HAP-1 (cell line): Measurements from ENCODE around the gene ATG4D.
"Not testable (repeated sequence)": the region's sequence is repeated elsewhere in the genome, so short reads cannot be mapped to it uniquely, and the experiment has no call there.

ENCODE experiments used
- DNase-seq, 2 experiments: peaks; one replicate each; pipeline ENCODE4 v3.0.0-alpha.2; 2016 to 2020; ENCODE audit warnings: low spot score in 2 of 2
- H3K27me3 ChIP-seq: fragments of 250-450 bp; sonication (Bioruptor Pico); 2 replicates; pipeline ENCODE4 v1.5.1; 2020; ENCODE audit warnings: low read depth, mild to moderate bottlenecking, moderate library complexity
- H3K36me3 ChIP-seq: fragments of 250-450 bp; sonication (Bioruptor Pico); replicated peaks from 2 replicates; pipeline ENCODE4 v1.5.1; 2020; ENCODE audit warnings: mild to moderate bottlenecking
- H3K4me1 ChIP-seq: fragments of 250-450 bp; sonication (Bioruptor Pico); 2 replicates; pipeline ENCODE4 v1.5.1; 2020; ENCODE audit warnings: mild to moderate bottlenecking
- H3K4me3 ChIP-seq: fragments of 250-450 bp; sonication (Bioruptor Pico); 2 replicates; pipeline ENCODE4 v1.5.1; 2020; ENCODE audit warnings: mild to moderate bottlenecking, moderate library complexity
- H3K9me3 ChIP-seq: fragments of 250-450 bp; sonication (Bioruptor Pico); 2 replicates; pipeline ENCODE4 v1.5.1; 2020; ENCODE audit warnings: mild to moderate bottlenecking, moderate library complexity
- in situ Hi-C: fragments of 300-500 bp; cut with MboI; formaldehyde crosslinking; loops from 3 replicates; pipeline ENCODE4 v1.14.3; 2020; ENCODE audit warnings: low sequenced_read_pairs, inconsistent platforms, mixed read lengths

The ATG4D gene

DNA sequence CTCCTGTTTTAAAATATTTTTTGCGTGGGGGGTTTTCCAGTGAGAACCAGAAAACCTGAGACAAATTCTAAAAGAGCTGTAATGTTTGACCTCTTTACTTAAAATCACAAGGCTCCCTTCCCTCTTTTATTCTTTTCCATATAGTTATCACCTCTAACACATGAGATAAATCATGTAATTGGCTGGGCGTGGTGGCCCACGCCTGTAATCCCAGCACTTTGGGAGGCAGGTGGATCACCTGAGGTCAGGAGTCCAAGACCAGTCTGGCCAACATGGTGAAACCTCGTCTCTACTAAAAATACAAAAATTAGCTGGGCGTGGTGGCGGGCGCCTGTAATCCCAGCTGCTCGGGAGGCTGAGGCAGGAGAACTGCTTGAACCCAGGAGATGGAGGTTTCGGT, 7.3 kb downstream of the ATG4D start:
- H3K36me3 ChIP-seq: peaks cover 72% of the 10 kb centered on the region
- DNase-seq, in situ Hi-C loops, H3K4me3 ChIP-seq, H3K27me3 ChIP-seq, H3K4me1 ChIP-seq, H3K9me3 ChIP-seq: not testable (repeated sequence)

GRCh38 chr19:10551698-10552301, 8.1 kb downstream of the ATG4D start:
- H3K9me3 ChIP-seq: no peaks in the 10 kb centered on the region
- no peaks in the 10 kb centered on the region for H3K4me1 ChIP-seq
- no peaks in the 10 kb centered on the region for H3K27me3 ChIP-seq
- H3K36me3 ChIP-seq: peaks cover 76% of the 10 kb centered on the region
- no peak overlapping the region for H3K4me3 ChIP-seq
- in situ Hi-C loops: no loop called here
- peak in 1 of 2 experiments; percentile 49 for DNase-seq

- H3K36me3 ChIP-seq: peaks cover 79% of the 10 kb centered on the region
- H3K27me3 ChIP-seq: no peaks in the 10 kb centered on the region
- H3K4me3 ChIP-seq: no peak overlapping the region
- peak; percentile 52 to 75 for DNase-seq
- H3K4me1 ChIP-seq: no peaks in the 10 kb centered on the region
- H3K9me3 ChIP-seq: no peaks in the 10 kb centered on the region
- in situ Hi-C loops: no loop called here
These were observed 8.9 kb downstream of the ATG4D start for GRCh38 chr19:10552510-10553053.

DNA sequence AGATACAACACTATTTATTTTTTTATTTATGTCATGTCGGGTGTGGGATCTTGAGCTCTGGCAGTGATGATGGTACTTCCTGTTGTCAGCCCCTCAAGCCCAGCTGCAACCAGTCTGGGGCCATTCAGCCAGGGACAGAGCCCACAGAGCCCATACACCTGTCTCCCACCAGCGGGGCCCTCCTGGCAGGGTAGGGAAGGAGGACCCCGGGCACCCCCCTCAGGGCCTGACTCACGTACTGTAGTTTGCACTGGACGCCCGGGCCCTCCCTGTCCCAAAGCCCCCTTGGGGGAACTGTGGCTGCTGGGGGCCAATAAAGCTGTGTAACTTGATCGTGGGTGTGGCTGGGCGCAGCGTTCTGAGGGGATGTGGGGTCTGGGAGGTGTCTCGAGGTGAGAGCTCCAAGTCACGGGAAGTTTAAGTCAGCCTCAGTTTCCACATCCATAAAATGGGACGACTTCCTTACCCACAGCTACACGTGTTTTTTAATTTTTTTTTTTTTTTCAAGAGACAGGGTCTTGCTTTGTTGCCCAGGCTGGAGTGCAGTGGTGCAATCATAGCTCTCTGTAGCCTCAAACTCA, 9.5 kb downstream of the ATG4D start:
- H3K36me3 ChIP-seq: peaks cover 83% of the 10 kb centered on the region
- DNase-seq: no peak
- in situ Hi-C loops: no loop called here

GRCh38 chr19:10553943-10554381, 10.3 kb downstream of the ATG4D start:
- DNase-seq: no peak
- Histone ChIP-seq H3K4me3 (no peak overlapping the region), H3K36me3 (peaks cover 83% of the 10 kb centered on the region), H3K27me3 (no peaks in the 10 kb centered on the region), H3K4me1 (no peaks in the 10 kb centered on the region), H3K9me3 (no peaks in the 10 kb centered on the region)
- in situ Hi-C loops: no loop called here

More for the DNA sequence above, 9.5 kb downstream of the ATG4D start:
- Histone ChIP-seq H3K9me3 (no peaks in the 10 kb centered on the region), H3K4me3 (no peak overlapping the region), H3K4me1 (no peaks in the 10 kb centered on the region), H3K27me3 (no peaks in the 10 kb centered on the region)

- Histone ChIP-seq H3K4me3 (no peak overlapping the region), H3K27me3 (no peaks in the 10 kb centered on the region), H3K4me1 (no peaks in the 10 kb centered on the region), H3K36me3 (peaks cover 83% of the 10 kb centered on the region), H3K9me3 (no peaks in the 10 kb centered on the region)
- in situ Hi-C loops: no loop called here
- no peak for DNase-seq
These were observed 11.3 kb downstream of the ATG4D start for GRCh38 chr19:10554760-10555609.

- in situ Hi-C loops: no loop called here
- Histone ChIP-seq H3K4me1 (no peaks in the 10 kb centered on the region), H3K27me3 (no peaks in the 10 kb centered on the region), H3K36me3 (peaks cover 85% of the 10 kb centered on the region), H3K4me3 (no peak overlapping the region), H3K9me3 (no peaks in the 10 kb centered on the region)
- no peak for DNase-seq
These were observed 11.9 kb downstream of the ATG4D start for GRCh38 chr19:10555610-10555973.

GRCh38 chr19:10557603-10558197, 14.0 kb downstream of the ATG4D start:
- Histone ChIP-seq H3K9me3 (no peaks in the 10 kb centered on the region), H3K4me3 (no peak overlapping the region), H3K36me3 (peaks cover 91% of the 10 kb centered on the region), H3K27me3 (no peaks in the 10 kb centered on the region), H3K4me1 (no peaks in the 10 kb centered on the region)
- in situ Hi-C loops: no loop called here
- no peak for DNase-seq

GRCh38 chr19:10560154-10560553, 16.4 kb downstream of the ATG4D start:
- Histone ChIP-seq H3K36me3 (peaks cover 84% of the 10 kb centered on the region), H3K4me3 (no peak overlapping the region), H3K9me3 (no peaks in the 10 kb centered on the region), H3K4me1 (peaks cover 8% of the 10 kb centered on the region), H3K27me3 (no peaks in the 10 kb centered on the region)
- no peak for DNase-seq
- in situ Hi-C loops: no loop called here

GRCh38 chr19:10562609-10563008, 18.9 kb downstream of the ATG4D start:
- Histone ChIP-seq H3K4me1 (peaks cover 8% of the 10 kb centered on the region), H3K27me3 (no peaks in the 10 kb centered on the region), H3K9me3 (no peaks in the 10 kb centered on the region), H3K4me3 (no peak overlapping the region), H3K36me3 (peaks cover 63% of the 10 kb centered on the region)
- DNase-seq: no peak
- in situ Hi-C loops: no loop called here

- peak; percentile 37 to 78 for DNase-seq
- Histone ChIP-seq H3K36me3 (peaks cover 40% of the 10 kb centered on the region), H3K27me3 (no peaks in the 10 kb centered on the region), H3K4me1 (peaks cover 17% of the 10 kb centered on the region), H3K4me3 (peak overlapping the region; percentile 94), H3K9me3 (no peaks in the 10 kb centered on the region)
- in situ Hi-C loops: no loop called here
These were observed 21.4 kb downstream of the ATG4D start for GRCh38 chr19:10565028-10565566.

DNA sequence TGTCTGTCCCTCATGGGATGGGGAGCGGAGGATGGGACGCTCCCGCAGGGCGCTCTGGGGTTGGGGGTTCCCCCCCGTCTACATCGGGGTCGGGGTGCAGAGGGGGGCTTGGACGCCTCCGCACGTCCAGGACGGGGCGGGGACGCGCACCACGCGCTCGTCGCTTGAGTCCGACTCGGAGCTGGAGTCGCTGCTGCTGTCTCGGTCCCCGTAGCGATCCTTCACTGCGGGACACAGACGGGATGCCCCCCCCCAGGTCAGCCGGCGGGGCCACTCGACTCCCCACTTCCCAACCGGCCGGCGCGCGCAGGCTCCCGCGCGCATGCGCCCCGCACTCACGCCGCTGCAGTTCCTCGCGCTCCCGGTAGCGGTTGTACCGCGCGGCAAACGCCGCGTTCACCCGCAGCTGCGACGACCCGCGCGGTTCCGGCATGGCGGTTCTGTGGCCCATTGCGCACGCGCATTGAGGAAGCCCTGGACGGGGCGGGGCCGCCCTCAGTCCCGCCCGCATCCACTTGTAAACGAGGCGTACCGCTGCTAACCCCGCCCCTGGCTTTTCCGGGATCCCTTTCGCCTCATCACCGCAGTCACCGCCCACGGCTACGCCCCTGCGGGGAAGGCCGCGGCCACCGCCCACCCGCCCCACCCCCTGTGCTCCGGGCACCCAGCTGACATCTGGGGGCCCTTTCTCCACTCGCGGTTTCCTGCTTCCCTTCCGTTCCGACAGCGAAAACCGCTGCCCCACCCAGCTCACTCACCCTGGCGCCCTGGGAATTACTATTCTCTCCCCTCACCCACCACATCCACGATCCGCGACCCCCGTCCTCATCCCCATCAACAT, 22.1 kb downstream of the ATG4D start, which contains the start of gene KRI1:
Gene KRI1, minus strand, starts transcription at position 444 of the 841 bp plus-strand sequence. Its CDS starts 11 bp downstream, at position 433.
- H3K36me3 ChIP-seq: peaks cover 33% of the 10 kb centered on the region
- H3K27me3 ChIP-seq: no peaks in the 10 kb centered on the region
- peaks cover 17% of the 10 kb centered on the region for H3K4me1 ChIP-seq
- in situ Hi-C loops: no loop called here
- DNase-seq: peak; percentile 91 to 99
- H3K9me3 ChIP-seq: no peaks in the 10 kb centered on the region
- H3K4me3 ChIP-seq: peak within 1 kb of the TSS; percentile 94

DNA sequence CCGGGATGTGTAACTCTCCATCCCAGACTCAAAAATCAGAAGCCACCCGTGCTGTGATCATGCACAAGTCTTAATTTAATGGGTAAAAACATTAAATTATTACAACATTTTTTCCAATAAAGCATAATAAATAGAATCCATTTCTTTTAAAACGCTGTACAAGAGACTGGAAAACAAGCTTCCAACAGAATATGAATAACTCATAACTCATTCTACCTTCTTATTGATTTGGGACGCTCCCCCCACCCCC, 22.6 kb downstream of the ATG4D start:
- H3K36me3 ChIP-seq: peaks cover 27% of the 10 kb centered on the region
- H3K4me3 ChIP-seq: peak overlapping the region; percentile 94
- H3K27me3 ChIP-seq: no peaks in the 10 kb centered on the region
- in situ Hi-C loops: no loop called here
- peaks cover 17% of the 10 kb centered on the region for H3K4me1 ChIP-seq
- no peak for DNase-seq
- H3K9me3 ChIP-seq: no peaks in the 10 kb centered on the region
